ENCODE measurements around the gene NRG3.
"Not testable (repeated sequence)": the region's sequence is repeated elsewhere in the genome, so short reads cannot be mapped to it uniquely, and the experiment has no call there.

NRG3 gene

DNA sequence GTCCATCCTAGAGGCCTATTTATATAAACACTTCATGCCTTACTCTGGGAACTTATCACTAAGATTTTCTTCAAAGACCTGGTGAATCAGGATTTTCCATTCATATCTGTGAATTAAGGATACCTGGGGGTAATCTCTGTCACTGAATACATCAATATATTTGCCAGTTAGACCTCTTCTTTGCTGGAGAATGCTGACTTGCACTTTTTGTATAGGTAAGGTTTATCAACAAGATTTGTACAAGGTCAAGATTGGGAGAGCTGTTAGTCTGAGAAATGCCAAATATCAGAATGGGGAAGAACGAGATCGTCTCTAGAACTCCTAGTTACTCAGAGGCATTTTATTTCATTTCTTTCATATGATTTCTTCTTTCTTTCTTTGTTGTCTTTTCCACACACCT lies 1060.0 kb downstream of the NRG3 start:
- Mint-ChIP-seq H3K27me3 (no peaks in the 10 kb centered on the region), H3K9me3 (no peaks in the 10 kb centered on the region), H3K27ac (no peak overlapping the region), H3K36me3 (ENCODE audit: low read depth) (no peaks in the 10 kb centered on the region), H3K4me3 (no peak overlapping the region), H3K4me1 (ENCODE audit: low read depth) (no peaks in the 10 kb centered on the region)
- intact Hi-C loops (cut with micrococcal nuclease) = no loop called here

DNA sequence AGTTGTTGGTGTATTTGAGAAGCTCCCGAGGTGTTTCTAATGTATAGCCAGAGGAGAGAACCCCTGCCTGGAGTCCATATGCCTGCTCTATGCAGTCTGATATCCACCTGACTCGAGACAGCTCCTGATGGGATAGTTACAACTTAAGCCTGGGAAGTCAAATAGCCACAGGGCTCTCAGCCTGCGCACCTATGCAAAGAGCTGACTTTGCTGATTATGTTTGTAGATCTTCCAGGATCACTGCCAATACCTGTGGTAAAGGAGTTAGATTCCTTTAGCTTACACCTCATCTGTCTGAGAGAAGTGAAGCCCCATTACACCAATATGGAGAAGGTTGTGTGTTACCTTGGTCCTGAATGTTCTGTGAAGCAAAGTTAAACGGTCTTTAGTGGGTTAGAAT lies 1063.3 kb downstream of the NRG3 start:
- Mint-ChIP-seq H3K4me1 (ENCODE audit: low read depth) (peaks cover 9% of the 10 kb centered on the region), H3K27ac (no peak overlapping the region), H3K27me3 (no peaks in the 10 kb centered on the region), H3K4me3 (no peak overlapping the region), H3K36me3 (ENCODE audit: low read depth) (no peaks in the 10 kb centered on the region), H3K9me3 (no peaks in the 10 kb centered on the region)
- intact Hi-C loops (cut with micrococcal nuclease) = no loop called here

DNA sequence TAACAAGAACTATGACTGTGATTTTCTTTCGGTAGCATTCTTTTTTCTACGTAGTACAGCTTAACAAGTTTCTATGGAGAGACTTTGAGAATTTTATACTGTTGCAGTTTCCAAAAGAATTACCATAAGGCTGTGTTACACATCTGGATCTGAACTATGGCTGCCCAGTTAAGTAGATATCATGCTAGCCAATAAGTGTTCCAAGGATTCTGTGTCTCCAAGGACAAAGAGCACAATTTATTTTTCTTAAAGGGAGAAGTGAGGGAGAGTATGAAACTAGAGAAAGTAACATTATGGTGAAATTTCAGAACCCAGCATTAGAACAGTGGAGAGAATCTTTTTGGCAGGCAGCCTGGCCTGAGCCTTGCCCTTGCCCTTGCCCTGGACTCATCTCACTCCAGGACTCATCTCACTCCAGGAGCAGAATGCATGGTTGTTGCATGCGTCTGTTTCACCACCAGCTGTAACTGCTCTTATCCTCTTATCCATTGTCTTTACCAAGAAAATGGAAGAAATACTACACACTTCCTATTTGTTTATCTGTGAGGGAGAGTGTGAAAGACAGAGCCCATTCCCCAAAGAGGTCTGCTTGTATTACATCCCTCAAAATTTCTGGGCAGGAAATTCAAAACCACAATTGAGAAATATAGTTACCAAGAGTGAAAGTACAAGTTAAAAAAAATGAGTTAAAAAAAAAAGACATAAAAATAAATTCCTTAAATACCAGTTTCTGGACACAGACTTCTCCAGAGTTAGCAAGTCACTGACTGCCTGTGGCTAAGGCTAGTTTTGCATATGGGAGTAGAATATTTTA lies 1067.5 kb downstream of the NRG3 start:
- no peak overlapping the region for H3K4me3 Mint-ChIP-seq
- H3K27ac Mint-ChIP-seq = no peak overlapping the region
- peaks cover 9% of the 10 kb centered on the region for H3K4me1 Mint-ChIP-seq (ENCODE audit: low read depth)
- H3K9me3 Mint-ChIP-seq = peaks cover 12% of the 10 kb centered on the region
- H3K36me3 Mint-ChIP-seq (ENCODE audit: low read depth) = no peaks in the 10 kb centered on the region
- no peaks in the 10 kb centered on the region for H3K27me3 Mint-ChIP-seq
- intact Hi-C loops (cut with micrococcal nuclease) = no loop called here

DNA sequence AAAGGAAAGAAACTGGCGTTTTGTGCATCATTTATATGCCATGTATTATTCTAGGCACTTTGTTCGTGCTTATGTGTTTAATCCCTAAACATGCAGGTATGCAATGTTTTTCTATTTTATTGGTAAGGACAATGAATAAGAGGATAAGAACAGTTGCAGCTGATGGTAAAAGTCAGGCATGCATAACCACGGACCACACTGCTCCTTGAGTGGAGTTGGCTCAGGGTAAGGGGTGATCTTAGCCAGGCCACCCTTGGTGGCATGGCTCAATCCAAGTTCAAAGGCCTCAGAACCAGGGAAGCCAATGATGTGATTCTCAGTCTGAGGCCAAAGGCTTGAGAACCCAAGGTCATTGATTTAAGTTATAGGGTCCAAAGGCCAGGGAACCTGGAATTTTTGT lies 1068.1 kb downstream of the NRG3 start:
- Mint-ChIP-seq H3K4me3 (no peak overlapping the region), H3K36me3 (ENCODE audit: low read depth) (no peaks in the 10 kb centered on the region), H3K4me1 (ENCODE audit: low read depth) (peaks cover 9% of the 10 kb centered on the region), H3K27ac (no peak overlapping the region), H3K27me3 (no peaks in the 10 kb centered on the region), H3K9me3 (peaks cover 12% of the 10 kb centered on the region)
- intact Hi-C loops (cut with micrococcal nuclease) = no loop called here

DNA sequence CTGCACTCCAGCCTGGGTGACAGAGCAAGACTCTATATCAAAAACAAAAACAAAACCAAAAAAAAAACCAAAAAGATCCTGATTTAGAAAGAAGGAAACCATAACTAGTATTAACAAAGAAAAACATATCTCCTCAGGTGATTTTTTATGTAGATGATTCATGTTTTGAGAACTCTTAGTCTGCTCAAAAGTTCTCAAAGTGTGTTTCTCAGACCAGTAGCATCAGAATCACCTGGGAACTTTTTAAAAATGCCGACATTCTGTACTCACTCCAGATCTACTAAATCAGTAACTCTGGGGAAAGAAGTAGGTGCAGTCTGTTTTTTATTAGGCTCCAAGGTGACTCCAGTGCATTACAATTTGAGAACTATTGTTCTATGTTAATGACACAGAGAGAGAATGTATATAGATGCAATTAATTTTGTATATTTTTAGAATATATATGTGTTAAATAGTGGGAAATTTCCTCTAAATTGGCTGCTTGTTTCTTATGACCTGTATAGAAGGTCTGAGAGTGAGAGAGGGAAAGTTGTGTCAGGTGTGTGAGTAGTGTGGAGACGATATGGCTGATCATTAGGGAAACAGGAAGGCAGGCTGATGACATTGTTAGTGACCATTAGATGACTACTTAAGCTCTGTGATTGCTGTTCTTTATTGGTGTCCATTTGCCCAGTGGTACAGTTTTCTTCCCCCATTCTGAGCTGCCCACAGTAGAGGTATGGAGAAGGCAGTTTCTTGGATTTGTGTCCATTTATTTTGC lies 1075.0 kb downstream of the NRG3 start:
- Mint-ChIP-seq H3K36me3 (ENCODE audit: low read depth) (no peaks in the 10 kb centered on the region), H3K9me3 (peaks cover 20% of the 10 kb centered on the region), H3K27ac (no peak overlapping the region), H3K27me3 (no peaks in the 10 kb centered on the region), H3K4me3 (no peak overlapping the region), H3K4me1 (ENCODE audit: low read depth) (no peaks in the 10 kb centered on the region)
- intact Hi-C loops (cut with micrococcal nuclease) = no loop called here

DNA sequence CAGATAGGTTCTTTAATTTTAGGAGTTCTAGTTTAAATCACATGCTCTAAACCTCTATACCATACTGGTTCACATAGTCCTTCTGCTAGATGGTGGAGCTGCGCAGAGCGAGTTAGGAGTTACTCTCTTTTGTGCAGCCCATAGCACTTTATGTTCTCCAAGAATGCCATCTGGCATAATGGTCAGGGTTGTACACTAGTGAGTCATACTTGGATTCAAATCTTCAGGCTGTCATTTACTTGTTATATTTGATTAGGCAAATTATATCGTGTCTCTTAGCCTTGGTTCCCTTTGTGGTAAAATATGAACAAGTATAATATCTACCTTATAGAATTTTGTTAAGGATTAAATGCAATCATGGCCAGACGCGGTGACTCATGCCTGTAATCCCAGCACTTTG lies 1078.3 kb downstream of the NRG3 start:
- no peaks in the 10 kb centered on the region for H3K27me3 Mint-ChIP-seq
- H3K9me3 Mint-ChIP-seq = peaks cover 9% of the 10 kb centered on the region
- intact Hi-C loops (cut with micrococcal nuclease) = no loop called here
- no peaks in the 10 kb centered on the region for H3K36me3 Mint-ChIP-seq (ENCODE audit: low read depth)
- no peaks in the 10 kb centered on the region for H3K4me1 Mint-ChIP-seq (ENCODE audit: low read depth)
- H3K4me3 Mint-ChIP-seq = no peak overlapping the region
- H3K27ac Mint-ChIP-seq = no peak overlapping the region

DNA sequence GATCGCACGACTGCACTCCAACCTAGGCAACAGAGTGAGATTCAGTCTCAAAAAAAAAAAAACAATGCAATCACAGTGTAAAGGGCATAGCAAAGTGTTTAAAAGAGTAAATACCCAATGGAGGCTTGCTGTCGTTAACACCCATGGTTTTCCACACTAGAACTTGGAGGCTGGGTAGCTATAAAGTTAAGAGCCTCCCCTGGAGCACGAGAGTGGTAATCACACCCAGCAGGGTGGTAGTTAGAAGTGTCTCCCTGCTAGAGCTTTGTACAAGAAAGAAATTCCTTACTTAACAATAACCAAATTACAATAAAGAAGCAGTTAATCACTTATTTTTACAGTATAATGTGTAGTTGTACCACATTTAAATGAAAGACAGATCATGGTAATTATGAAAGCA lies 1078.9 kb downstream of the NRG3 start:
- peaks cover 9% of the 10 kb centered on the region for H3K9me3 Mint-ChIP-seq
- H3K4me3 Mint-ChIP-seq = no peak overlapping the region
- H3K4me1 Mint-ChIP-seq (ENCODE audit: low read depth) = no peaks in the 10 kb centered on the region
- H3K36me3 Mint-ChIP-seq (ENCODE audit: low read depth) = no peaks in the 10 kb centered on the region
- intact Hi-C loops (cut with micrococcal nuclease) = no loop called here
- H3K27ac Mint-ChIP-seq = no peak overlapping the region
- H3K27me3 Mint-ChIP-seq = no peaks in the 10 kb centered on the region

DNA sequence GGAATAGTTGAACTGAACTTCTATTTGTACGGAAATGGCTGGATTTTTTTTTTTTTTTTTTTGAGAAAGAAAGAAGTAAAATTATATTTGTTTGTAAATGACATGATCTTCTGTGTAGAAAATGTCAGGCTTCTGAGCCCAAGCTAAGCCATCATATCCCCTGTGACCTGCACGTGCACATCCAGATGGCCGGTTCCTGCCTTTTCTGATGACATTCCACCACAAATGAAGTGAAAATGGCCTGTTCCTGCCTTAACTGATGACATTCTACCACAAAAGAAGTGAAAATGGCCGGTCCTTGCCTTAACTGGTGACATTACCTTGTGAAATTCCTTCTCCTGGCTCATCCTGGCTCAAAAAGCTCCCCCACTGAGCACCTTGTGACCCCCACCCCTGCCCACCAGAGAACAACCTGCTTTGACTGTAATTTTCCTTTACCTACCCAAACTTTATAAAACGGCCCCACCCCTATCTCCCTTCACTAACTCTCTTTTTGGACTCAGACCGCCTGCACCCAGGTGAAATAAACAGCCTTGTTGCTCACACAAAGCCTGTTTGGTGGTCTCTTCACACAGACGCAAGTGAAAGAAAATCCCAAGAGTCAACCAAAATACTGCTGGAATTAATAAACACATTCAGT lies 1085.5 kb downstream of the NRG3 start:
- H3K27ac Mint-ChIP-seq; H3K4me3 Mint-ChIP-seq; H3K36me3 Mint-ChIP-seq (ENCODE audit: low read depth); H3K27me3 Mint-ChIP-seq; H3K9me3 Mint-ChIP-seq; H3K4me1 Mint-ChIP-seq (ENCODE audit: low read depth); intact Hi-C loops (cut with micrococcal nuclease): not testable (repeated sequence)

DNA sequence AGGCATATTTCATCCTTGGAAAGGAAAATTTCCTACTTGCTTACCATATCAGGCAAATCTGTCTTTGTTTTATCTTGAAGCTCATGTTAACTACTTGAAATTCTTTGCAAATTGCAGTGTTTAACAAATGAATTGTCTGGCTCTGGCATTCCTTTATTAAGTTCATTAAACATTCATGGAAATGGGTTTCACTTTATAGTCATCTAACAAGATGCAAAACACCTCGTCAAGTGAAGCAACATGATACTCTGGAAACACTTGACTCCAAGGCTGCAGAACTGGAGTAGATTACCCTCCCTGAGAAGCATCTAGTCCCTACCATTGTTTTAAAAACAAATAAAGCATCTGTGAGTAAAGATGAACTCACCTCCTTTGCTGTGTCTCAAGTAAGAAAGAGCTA lies 1086.9 kb downstream of the NRG3 start:
- intact Hi-C loops (cut with micrococcal nuclease) = no loop called here
- Mint-ChIP-seq H3K27ac (no peak overlapping the region), H3K9me3 (no peaks in the 10 kb centered on the region), H3K36me3 (ENCODE audit: low read depth) (no peaks in the 10 kb centered on the region), H3K27me3 (no peaks in the 10 kb centered on the region), H3K4me1 (ENCODE audit: low read depth) (no peaks in the 10 kb centered on the region), H3K4me3 (no peak overlapping the region)

DNA sequence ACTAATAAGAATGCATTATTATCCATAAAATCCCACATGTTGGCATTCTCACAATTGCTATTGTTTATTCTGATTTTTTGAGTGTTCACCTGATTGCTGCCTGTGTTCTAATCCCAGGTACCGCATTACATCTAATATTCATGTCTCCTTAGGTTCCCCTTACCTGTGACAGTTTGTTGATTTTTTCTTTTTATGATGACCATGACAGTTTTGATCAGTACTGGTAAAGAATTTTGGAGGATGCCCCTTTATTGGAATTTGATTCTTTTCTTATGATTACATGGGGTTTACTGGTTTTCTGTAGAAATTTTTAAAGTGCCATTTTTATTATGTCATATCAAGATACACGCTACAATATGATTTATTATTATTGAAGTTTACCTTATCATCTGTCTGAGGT lies 1091.1 kb downstream of the NRG3 start:
- no peaks in the 10 kb centered on the region for H3K4me1 Mint-ChIP-seq (ENCODE audit: low read depth)
- H3K36me3 Mint-ChIP-seq (ENCODE audit: low read depth) = no peaks in the 10 kb centered on the region
- no peaks in the 10 kb centered on the region for H3K27me3 Mint-ChIP-seq
- H3K27ac Mint-ChIP-seq = no peak overlapping the region
- H3K4me3 Mint-ChIP-seq = no peak overlapping the region
- intact Hi-C loops (cut with micrococcal nuclease) = no loop called here
- H3K9me3 Mint-ChIP-seq = no peaks in the 10 kb centered on the region

DNA sequence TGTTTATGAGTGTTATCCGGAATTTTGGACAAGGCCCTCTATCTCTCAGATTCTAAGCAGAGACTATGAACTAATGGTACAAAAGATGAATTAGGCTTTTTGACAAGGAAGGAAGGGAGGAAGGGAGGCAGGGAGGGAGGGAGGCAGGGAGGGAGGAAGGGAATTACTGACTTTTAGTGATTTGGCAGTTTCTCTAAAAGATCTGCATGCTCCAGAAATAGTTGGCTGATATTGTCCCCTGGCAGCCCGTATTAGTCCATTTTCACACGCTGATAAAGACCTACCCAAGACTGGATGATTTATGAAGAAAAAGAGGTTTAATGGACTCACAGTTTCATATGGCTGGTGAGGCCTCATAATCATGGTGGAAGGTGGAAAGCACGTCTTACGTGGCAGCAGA lies 1093.5 kb downstream of the NRG3 start:
- no peaks in the 10 kb centered on the region for H3K9me3 Mint-ChIP-seq
- no peak overlapping the region for H3K4me3 Mint-ChIP-seq
- H3K27ac Mint-ChIP-seq = no peak overlapping the region
- no peaks in the 10 kb centered on the region for H3K36me3 Mint-ChIP-seq (ENCODE audit: low read depth)
- H3K27me3 Mint-ChIP-seq = no peaks in the 10 kb centered on the region
- intact Hi-C loops (cut with micrococcal nuclease) = no loop called here
- H3K4me1 Mint-ChIP-seq (ENCODE audit: low read depth) = no peaks in the 10 kb centered on the region

DNA sequence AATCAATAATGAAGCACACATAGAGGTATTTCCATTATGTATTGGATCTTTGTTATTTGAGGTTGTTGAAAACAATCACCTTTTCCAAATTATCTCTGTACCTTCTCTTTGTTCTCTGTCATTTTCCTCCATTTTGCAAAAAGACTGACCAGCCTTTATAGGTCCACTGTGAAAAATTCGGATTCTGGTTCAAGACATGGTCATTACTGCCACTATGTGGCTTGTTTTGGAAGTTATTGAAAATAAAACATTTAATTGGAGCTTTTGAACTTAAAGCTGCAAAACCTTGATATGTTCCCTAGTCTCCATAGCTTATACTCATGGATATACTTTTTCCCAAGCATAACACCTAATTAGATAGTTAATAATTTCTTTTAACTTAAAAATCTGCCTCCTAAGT lies 1094.4 kb downstream of the NRG3 start:
- no peaks in the 10 kb centered on the region for H3K9me3 Mint-ChIP-seq
- H3K27me3 Mint-ChIP-seq = no peaks in the 10 kb centered on the region
- intact Hi-C loops (cut with micrococcal nuclease) = no loop called here
- no peaks in the 10 kb centered on the region for H3K36me3 Mint-ChIP-seq (ENCODE audit: low read depth)
- H3K4me1 Mint-ChIP-seq (ENCODE audit: low read depth) = no peaks in the 10 kb centered on the region
- no peak overlapping the region for H3K4me3 Mint-ChIP-seq
- no peak overlapping the region for H3K27ac Mint-ChIP-seq

DNA sequence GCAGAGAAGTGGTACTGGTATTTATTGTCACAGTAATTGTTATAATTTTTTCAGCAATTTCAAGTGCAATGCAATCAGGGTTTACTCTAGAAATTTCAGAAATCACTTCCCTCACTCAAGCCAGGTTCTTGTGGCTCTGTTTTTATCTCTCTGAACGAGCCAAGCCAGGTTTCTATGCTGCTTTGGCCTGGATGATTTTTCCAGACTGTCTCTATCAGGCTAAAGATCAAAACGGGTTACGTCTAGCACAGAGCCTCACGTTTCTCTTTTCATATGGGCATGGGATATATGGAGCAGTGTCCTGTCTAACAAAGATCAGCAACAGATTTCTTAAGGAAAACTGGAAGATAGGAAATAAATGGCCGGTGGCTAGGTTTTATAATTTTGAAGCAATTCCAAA lies 1105.3 kb downstream of the NRG3 start:
- Mint-ChIP-seq H3K36me3 (ENCODE audit: low read depth) (no peaks in the 10 kb centered on the region), H3K4me1 (ENCODE audit: low read depth) (no peaks in the 10 kb centered on the region), H3K27ac (no peak overlapping the region), H3K27me3 (no peaks in the 10 kb centered on the region), H3K9me3 (no peaks in the 10 kb centered on the region), H3K4me3 (no peak overlapping the region)
- intact Hi-C loops (cut with micrococcal nuclease) = no loop called here

DNA sequence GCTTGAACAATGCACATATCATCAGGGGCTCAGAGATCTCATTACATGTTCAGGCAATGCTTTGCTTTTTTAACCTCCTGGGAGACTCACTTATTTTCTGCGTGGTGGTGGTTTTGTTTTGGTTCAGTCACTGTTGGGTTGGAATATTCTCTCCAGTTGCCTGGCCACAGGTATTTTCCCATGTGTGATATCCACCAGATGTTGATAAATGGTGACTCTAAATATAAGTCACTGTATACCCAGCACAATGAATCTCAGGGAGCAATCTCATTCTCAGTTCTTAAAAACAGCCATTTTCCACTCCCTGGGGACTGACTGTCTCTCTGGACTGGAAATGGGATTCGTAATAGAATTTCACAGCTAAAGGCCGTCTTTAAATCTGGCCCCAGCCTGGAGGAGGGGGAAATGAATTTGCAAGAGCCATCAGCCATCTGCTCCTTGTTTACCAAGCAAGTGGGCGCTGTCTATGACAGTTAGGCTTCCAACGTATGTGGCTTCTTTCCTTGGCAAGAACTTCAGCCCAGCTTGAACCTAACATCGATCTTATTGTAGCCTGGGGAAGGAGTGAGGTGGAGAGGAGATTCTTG lies 1106.2 kb downstream of the NRG3 start:
- Mint-ChIP-seq H3K27ac (no peak overlapping the region), H3K9me3 (no peaks in the 10 kb centered on the region), H3K36me3 (ENCODE audit: low read depth) (no peaks in the 10 kb centered on the region), H3K4me3 (no peak overlapping the region), H3K4me1 (ENCODE audit: low read depth) (no peaks in the 10 kb centered on the region), H3K27me3 (no peaks in the 10 kb centered on the region)
- intact Hi-C loops (cut with micrococcal nuclease) = no loop called here
